Esophagus squamous epithelium (tissue), 5 donors: ENCODE data around the gene ANKFN1. TPM values are rescaled to one million over a fixed set of nuclear protein-coding genes. Genes with fewer than 3 reads are reported as not detected.

Experiments
- DNase-seq: peaks from one replicate; lab custom pipeline; 2025; lab: John Stamatoyannopoulos, UW
- H3K27ac ChIP-seq, 4 donors: fragments of 200-600 bp; sonication (generic); one replicate each; pipeline ENCODE4 v1.5.1; 2016 to 2019; ENCODE audit warnings: mild to moderate bottlenecking in 1 of 4
- H3K27me3 ChIP-seq, 4 donors: fragments of 200-600 bp; sonication (generic); 1 replicate in 3 of 4; 2 replicates in 1 of 4; pipeline versions ENCODE4 v1.5.1 to v1.6.0; 2017 to 2021; ENCODE audit warnings: antibody characterized with exemption in 1 of 4
- H3K36me3 ChIP-seq, 3 donors: fragments of 200-600 bp; sonication (generic); one replicate each; pipeline ENCODE4 v1.5.1; 2016 to 2019
- H3K4me1 ChIP-seq, 3 donors: fragments of 200-600 bp; sonication (generic); one replicate each; pipeline ENCODE4 v1.5.1; 2017 to 2019
- H3K4me3 ChIP-seq, 4 donors: fragments of 200-600 bp; sonication (generic); 1 replicate in 3 of 4; 2 replicates in 1 of 4; pipeline ENCODE4 v1.5.1; 2016 to 2019; ENCODE audit warnings: mild to moderate bottlenecking in 2 of 4, moderate library complexity in 1 of 4
- H3K9me3 ChIP-seq, 3 donors: fragments of 200-600 bp; sonication (generic); one replicate each; pipeline ENCODE4 v1.5.1; 2016 to 2019
- POLR2A ChIP-seq, 4 donors: fragments of 450-650 bp; IDR thresholded peaks; one replicate each; pipeline ENCODE4 v1.6.1; 2017; ENCODE audit warnings: antibody characterized with exemption in 4 of 4, mild to moderate bottlenecking in 4 of 4, moderate library complexity in 3 of 4
- WGBS, 2 donors: methylation state at CpG; one replicate each; pipeline ENCODE4 v1.1.5; 2018; 5-methylcytosine and 5-hydroxymethylcytosine counted together
- intact Hi-C: fragments of 100-400 bp; cut with DNase I; formaldehyde crosslinking; loops from one replicate; pipeline ENCODE4 v1.15.0; 2022
- total RNA-seq, 4 donors: library from RNA; depleted of rRNA; stranded (reverse); fragments of >200 nt; gene quantifications; one replicate each; pipeline ENCODE4 v1.1.0, GENCODE V29; 2016
- TF ChIP-seq, protein P1 (sequence below), 6 experiments: fragments of 450-650 bp in 4 of 6; fragments of 200-600 bp in 2 of 6; sonication (generic) in 2 of 6; IDR thresholded peaks; one replicate each; pipeline ENCODE4 v1.5.1; 2016 to 2019; ENCODE audit warnings: antibody characterized with exemption in 6 of 6, mild to moderate bottlenecking in 4 of 6, moderate library complexity in 4 of 6
- donor health status: DM: yes; HTN: yes; CAD: no.

ANKFN1 gene
- total RNA-seq, 4 donors from 2014 or later: under 0.01 to 0.31 TPM; not detected in 2

GRCh38 chr17:56457501-56457900 lies 304.2 kb downstream of the ANKFN1 start:
- TF ChIP-seq, protein P1, sequence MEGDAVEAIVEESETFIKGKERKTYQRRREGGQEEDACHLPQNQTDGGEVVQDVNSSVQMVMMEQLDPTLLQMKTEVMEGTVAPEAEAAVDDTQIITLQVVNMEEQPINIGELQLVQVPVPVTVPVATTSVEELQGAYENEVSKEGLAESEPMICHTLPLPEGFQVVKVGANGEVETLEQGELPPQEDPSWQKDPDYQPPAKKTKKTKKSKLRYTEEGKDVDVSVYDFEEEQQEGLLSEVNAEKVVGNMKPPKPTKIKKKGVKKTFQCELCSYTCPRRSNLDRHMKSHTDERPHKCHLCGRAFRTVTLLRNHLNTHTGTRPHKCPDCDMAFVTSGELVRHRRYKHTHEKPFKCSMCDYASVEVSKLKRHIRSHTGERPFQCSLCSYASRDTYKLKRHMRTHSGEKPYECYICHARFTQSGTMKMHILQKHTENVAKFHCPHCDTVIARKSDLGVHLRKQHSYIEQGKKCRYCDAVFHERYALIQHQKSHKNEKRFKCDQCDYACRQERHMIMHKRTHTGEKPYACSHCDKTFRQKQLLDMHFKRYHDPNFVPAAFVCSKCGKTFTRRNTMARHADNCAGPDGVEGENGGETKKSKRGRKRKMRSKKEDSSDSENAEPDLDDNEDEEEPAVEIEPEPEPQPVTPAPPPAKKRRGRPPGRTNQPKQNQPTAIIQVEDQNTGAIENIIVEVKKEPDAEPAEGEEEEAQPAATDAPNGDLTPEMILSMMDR (IDR thresholded peaks at IDR 0.05): no peak
- TF ChIP-seq POLR2A (IDR thresholded peaks at IDR 0.05): no peak
- Histone ChIP-seq H3K27me3 (no peaks in the 10 kb centered on the region), H3K4me3 (no peak overlapping the region), H3K9me3 (no peaks in the 10 kb centered on the region), H3K27ac (no peak overlapping the region), H3K36me3 (no peaks in the 10 kb centered on the region), H3K4me1 (no peaks in the 10 kb centered on the region)
- no peak for DNase-seq
- intact Hi-C loops: no loop called here
- 39 to 44% methylated on average over 4 to 5 of the region's 5 CpGs for WGBS, 2 donors

GRCh38 chr17:56465886-56466285 lies 312.6 kb downstream of the ANKFN1 start:
- Histone ChIP-seq H3K36me3 (no peaks in the 10 kb centered on the region), H3K4me3 (no peak overlapping the region), H3K4me1 (no peaks in the 10 kb centered on the region), H3K27ac (no peak overlapping the region), H3K9me3 (no peaks in the 10 kb centered on the region), H3K27me3 (no peaks in the 10 kb centered on the region)
- 55 to 71% methylated on average over 1 of the region's 1 CpG for WGBS, 2 donors
- DNase-seq: no peak
- TF ChIP-seq, protein P1 (IDR thresholded peaks at IDR 0.05): no peak
- TF ChIP-seq POLR2A (IDR thresholded peaks at IDR 0.05): no peak
- intact Hi-C loops: no loop called here

DNA sequence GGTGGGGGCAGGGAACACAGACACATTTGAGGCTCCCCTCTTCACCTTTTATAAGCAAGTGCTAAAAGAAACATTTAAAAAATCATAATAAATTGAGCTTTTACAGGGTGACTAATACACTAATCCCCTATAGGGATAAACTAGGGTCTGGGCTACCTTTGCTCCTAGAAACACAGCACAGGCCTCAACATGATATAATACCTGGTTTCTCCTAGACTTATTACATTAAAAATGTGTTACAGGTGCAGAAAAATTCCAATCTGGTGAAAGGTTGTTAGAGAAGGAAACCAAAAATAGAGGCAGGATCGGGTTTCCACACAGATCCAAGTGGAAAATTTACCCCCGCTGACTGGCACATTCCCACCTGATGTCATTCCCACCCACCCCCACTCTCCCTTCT lies 315.6 kb downstream of the ANKFN1 start:
- 17 to 46% methylated on average over 2 of the region's 2 CpGs for WGBS, 2 donors
- intact Hi-C loops: no loop called here
- no peak for DNase-seq

GRCh38 chr17:56471696-56472095 lies 318.4 kb downstream of the ANKFN1 start:
- H3K4me1 ChIP-seq: no peaks in the 10 kb centered on the region
- H3K27ac ChIP-seq: no peak overlapping the region
- H3K4me3 ChIP-seq: no peak overlapping the region
- no peak for DNase-seq
- no peaks in the 10 kb centered on the region for H3K36me3 ChIP-seq
- peaks cover 0 to 5% (median 0%) of the 10 kb centered on the region in 3 donors for H3K9me3 ChIP-seq
- 74 to 76% methylated on average over 3 of the region's 3 CpGs for WGBS, 2 donors
- intact Hi-C loops: no loop called here
- no peak for TF ChIP-seq POLR2A (IDR thresholded peaks at IDR 0.05)
- TF ChIP-seq, protein P1 (IDR thresholded peaks at IDR 0.05): no peak
- H3K27me3 ChIP-seq: no peaks in the 10 kb centered on the region

More for the DNA sequence above, 315.6 kb downstream of the ANKFN1 start:
- no peak overlapping the region for H3K27ac ChIP-seq
- no peaks in the 10 kb centered on the region for H3K27me3 ChIP-seq
- no peak overlapping the region for H3K4me3 ChIP-seq
- no peaks in the 10 kb centered on the region for H3K4me1 ChIP-seq
- peaks cover 0 to 5% (median 0%) of the 10 kb centered on the region in 3 donors for H3K9me3 ChIP-seq
- TF ChIP-seq POLR2A (IDR thresholded peaks at IDR 0.05): no peak
- TF ChIP-seq, protein P1 (IDR thresholded peaks at IDR 0.05): no peak
- H3K36me3 ChIP-seq: no peaks in the 10 kb centered on the region

DNA sequence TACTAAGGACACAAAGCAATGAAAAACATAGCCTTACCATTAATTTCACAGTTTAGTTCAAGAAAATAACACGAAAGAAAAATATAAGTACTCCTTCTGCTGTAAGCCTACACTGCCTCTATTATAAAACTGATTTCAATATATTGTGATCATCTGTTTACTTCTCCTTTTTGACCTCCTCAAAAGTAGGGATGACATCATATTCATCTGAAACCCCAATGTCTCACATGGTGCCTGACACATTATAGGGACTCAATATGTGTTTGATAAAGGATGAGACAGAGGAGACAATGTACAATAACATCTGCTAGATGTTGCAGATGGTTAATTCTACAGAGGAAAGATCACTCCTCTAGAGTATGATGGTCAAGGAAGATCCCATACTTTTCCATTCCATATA lies 321.8 kb downstream of the ANKFN1 start:
- no peak overlapping the region for H3K4me3 ChIP-seq
- H3K27ac ChIP-seq: no peak overlapping the region
- intact Hi-C loops: no loop called here
- TF ChIP-seq, protein P1 (IDR thresholded peaks at IDR 0.05): no peak
- no peak for TF ChIP-seq POLR2A (IDR thresholded peaks at IDR 0.05)
- DNase-seq: no peak
- no peaks in the 10 kb centered on the region for H3K4me1 ChIP-seq
- no peaks in the 10 kb centered on the region for H3K36me3 ChIP-seq
- 57 to 87% methylated on average over 1 of the region's 1 CpG for WGBS, 2 donors
- H3K9me3 ChIP-seq: peaks cover 0 to 5% (median 0%) of the 10 kb centered on the region in 3 donors
- no peaks in the 10 kb centered on the region for H3K27me3 ChIP-seq
